Panc1 (cell line): ENCODE results near the gene RBMS3. TPM values are rescaled to one million over a fixed set of nuclear protein-coding genes. Genes with fewer than 3 reads are reported as not detected.
"Not testable (repeated sequence)": the region's sequence is repeated elsewhere in the genome, so short reads cannot be mapped to it uniquely, and the experiment has no call there.

Source experiments
- ATAC-seq: fragments of 200-7000 bp; cut with Tn5 transposase; 2 replicates; pipeline ENCODE4 v1.9.1; 2020; ENCODE audit warnings: mild to moderate bottlenecking, moderate library complexity
- BruUV-seq: library from RNA; stranded (reverse); fragments of 400-500 nt; replicated peaks from 2 replicates; lab custom pipeline; 2021; lab: Mats Ljungman, UMichigan
- CTCF ChIA-PET: fragments of 300-600 bp; sonication (Branson Sonifier 250); formaldehyde crosslinking; loops from one replicate; lab custom pipeline; 2022; ENCODE audit warnings: antibody characterized with exemption; lab: Charles Lee
- POLR2A ChIA-PET: fragments of 300-600 bp; sonication (Branson Sonifier 250); formaldehyde crosslinking; loops from one replicate; lab custom pipeline; 2022; ENCODE audit warnings: antibody characterized with exemption; lab: Charles Lee
- DNase-seq: peaks from one replicate; pipeline ENCODE4 v3.0.0-alpha.2; 2010; ENCODE audit warnings: low read depth, low spot score
- H3K27ac ChIP-seq: 2 replicates; pipeline ENCODE4 v1.5.1; 2011; ENCODE audit warnings: mild to moderate bottlenecking, low read length, inconsistent platforms
- H3K27me3 ChIP-seq: fragments of 200-500 bp; sonication (Bioruptor generic); 2 replicates; pipeline ENCODE4 v1.6.0; 2014; ENCODE audit warnings: low read length, inconsistent platforms; ENCODE audit not compliant: control insufficient read depth, insufficient read depth
- H3K36me3 ChIP-seq: fragments of 200-500 bp; sonication (Bioruptor generic); 2 replicates; pipeline ENCODE4 v1.5.1; 2014; ENCODE audit warnings: inconsistent platforms, mild to moderate bottlenecking, low read length, moderate library complexity; ENCODE audit not compliant: control insufficient read depth, insufficient read depth
- H3K4me1 ChIP-seq: 2 replicates; pipeline ENCODE4 v1.5.1; 2011; ENCODE audit warnings: inconsistent platforms, mild to moderate bottlenecking, low read length, moderate library complexity; ENCODE audit not compliant: control insufficient read depth, insufficient read depth
- H3K4me3 ChIP-seq, 2 experiments: 2 replicates each; pipeline ENCODE4 v1.5.1; 2011 to 2012; ENCODE audit warnings: low read depth in 2 of 2, low read length in 2 of 2, mild to moderate bottlenecking in 2 of 2, inconsistent platforms in 1 of 2, moderate library complexity in 1 of 2
- H3K9me3 ChIP-seq: fragments of 200-500 bp; sonication (Bioruptor generic); 2 replicates; pipeline ENCODE4 v1.5.1; 2014; ENCODE audit warnings: low read depth, mild to moderate bottlenecking, inconsistent platforms, low read length, moderate library complexity; ENCODE audit not compliant: control insufficient read depth, insufficient read depth
- POLR2AphosphoS5 ChIP-seq: IDR thresholded peaks from 2 replicates; pipeline ENCODE4 v1.6.1; 2012; ENCODE audit warnings: mild to moderate bottlenecking, low read depth, low read length, moderate library complexity
- REST ChIP-seq, 2 experiments: IDR thresholded peaks; 2 replicates each; pipeline ENCODE4 v1.6.1; 2011 to 2012; ENCODE audit warnings: low read depth in 2 of 2, control low read depth in 1 of 2, low read length in 1 of 2, mild to moderate bottlenecking in 1 of 2, moderate library complexity in 1 of 2; ENCODE audit not compliant: insufficient read depth in 1 of 2
- SIN3A ChIP-seq: IDR thresholded peaks from 2 replicates; pipeline ENCODE4 v1.6.1; 2012; ENCODE audit warnings: low read depth, mild to moderate bottlenecking, low read length, moderate library complexity, borderline replicate concordance; ENCODE audit not compliant: insufficient read depth
- TCF7L2 ChIP-seq: IDR thresholded peaks from 2 replicates; pipeline ENCODE4 v1.6.1; 2011; ENCODE audit warnings: mild to moderate bottlenecking, low read depth, low read length, inconsistent platforms
- in situ Hi-C: cut with HindIII; loops from 2 replicates; pipeline ENCODE4 v1.10.0; 2016; ENCODE audit warnings: low sequenced_read_pairs, low pct_unique_long_range_greater_than_20kb
- intact Hi-C: fragments of 100-400 bp; cut with micrococcal nuclease; formaldehyde crosslinking; loops from one replicate; pipeline ENCODE4 v1.10.0; 2022; ENCODE audit not compliant: unreplicated experiment
- total RNA-seq: library from RNA; stranded (reverse); gene quantifications from one replicate; pipeline ENCODE4 v1.2.1, GENCODE V29; 2021; ENCODE audit not compliant: unreplicated experiment
- TF ChIP-seq, protein P1 (sequence below): fragments of 450-650 bp; IDR thresholded peaks from 2 replicates; pipeline ENCODE4 v1.5.1; 2017; ENCODE audit warnings: mild to moderate bottlenecking

RBMS3 gene
- total RNA-seq, 1 experiment from 2014 or later: 1.1 TPM

GRCh38 chr3:30048431-30048830 lies 767.6 kb downstream of the RBMS3 start:
- H3K4me3 ChIP-seq: no peak overlapping the region
- H3K4me1 ChIP-seq: no peaks in the 10 kb centered on the region
- no peak for DNase-seq
- no peaks in the 10 kb centered on the region for H3K36me3 ChIP-seq
- BruUV-seq: no TSS peak
- ChIA-PET POLR2A (no interaction called here), CTCF (interaction anchor here (0.6 kb wide), 1 partner anchor 537 kb away, joined by 3 read pairs; no protein-coding TSS in a partner anchor)
- in situ Hi-C loops (no loop called here), intact Hi-C loops (no loop called here)
- H3K27me3 ChIP-seq: no peaks in the 10 kb centered on the region
- no peak overlapping the region for H3K27ac ChIP-seq
- no peaks in the 10 kb centered on the region for H3K9me3 ChIP-seq
- TF ChIP-seq, protein P1, sequence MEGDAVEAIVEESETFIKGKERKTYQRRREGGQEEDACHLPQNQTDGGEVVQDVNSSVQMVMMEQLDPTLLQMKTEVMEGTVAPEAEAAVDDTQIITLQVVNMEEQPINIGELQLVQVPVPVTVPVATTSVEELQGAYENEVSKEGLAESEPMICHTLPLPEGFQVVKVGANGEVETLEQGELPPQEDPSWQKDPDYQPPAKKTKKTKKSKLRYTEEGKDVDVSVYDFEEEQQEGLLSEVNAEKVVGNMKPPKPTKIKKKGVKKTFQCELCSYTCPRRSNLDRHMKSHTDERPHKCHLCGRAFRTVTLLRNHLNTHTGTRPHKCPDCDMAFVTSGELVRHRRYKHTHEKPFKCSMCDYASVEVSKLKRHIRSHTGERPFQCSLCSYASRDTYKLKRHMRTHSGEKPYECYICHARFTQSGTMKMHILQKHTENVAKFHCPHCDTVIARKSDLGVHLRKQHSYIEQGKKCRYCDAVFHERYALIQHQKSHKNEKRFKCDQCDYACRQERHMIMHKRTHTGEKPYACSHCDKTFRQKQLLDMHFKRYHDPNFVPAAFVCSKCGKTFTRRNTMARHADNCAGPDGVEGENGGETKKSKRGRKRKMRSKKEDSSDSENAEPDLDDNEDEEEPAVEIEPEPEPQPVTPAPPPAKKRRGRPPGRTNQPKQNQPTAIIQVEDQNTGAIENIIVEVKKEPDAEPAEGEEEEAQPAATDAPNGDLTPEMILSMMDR: no peak
- no peak for TF ChIP-seq TCF7L2
- TF ChIP-seq POLR2AphosphoS5: no peak
- no peak for TF ChIP-seq REST (IDR thresholded peaks at IDR 0.05; ENCODE audit: insufficient read depth in 1 of 2, low read depth in 2 of 2, low read length in 1 of 2)
- TF ChIP-seq SIN3A: no peak
- no peak for ATAC-seq

DNA sequence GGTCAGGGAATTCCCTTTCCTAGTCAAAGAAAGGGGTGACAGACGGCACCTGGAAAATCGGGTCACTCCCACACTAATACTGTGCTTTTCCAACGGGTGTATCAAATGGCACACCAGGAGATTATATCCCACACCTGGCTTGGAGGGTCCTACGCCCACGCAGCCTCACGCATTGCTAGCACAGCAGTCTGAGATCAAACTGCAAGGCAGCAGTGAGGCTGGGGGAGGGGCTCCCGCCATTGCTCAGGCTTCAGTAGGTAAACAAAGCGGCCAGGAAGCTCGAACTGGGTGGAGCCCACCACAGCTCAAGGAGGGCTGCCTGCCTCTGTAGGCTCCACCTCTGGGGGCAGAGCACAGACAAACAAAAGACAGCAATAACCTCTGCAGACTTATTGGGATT lies 769.2 kb downstream of the RBMS3 start:
- H3K9me3 ChIP-seq, H3K27me3 ChIP-seq, H3K4me3 ChIP-seq, POLR2A ChIA-PET, CTCF ChIA-PET, H3K27ac ChIP-seq, DNase-seq, in situ Hi-C loops, intact Hi-C loops, BruUV-seq, H3K36me3 ChIP-seq, ATAC-seq, H3K4me1 ChIP-seq: not testable (repeated sequence)

GRCh38 chr3:30059240-30059639 lies 778.4 kb downstream of the RBMS3 start:
- DNase-seq (no peak), ATAC-seq (no peak)
- Histone ChIP-seq H3K27ac (no peak overlapping the region), H3K4me1 (no peaks in the 10 kb centered on the region), H3K36me3 (no peaks in the 10 kb centered on the region), H3K9me3 (no peaks in the 10 kb centered on the region), H3K4me3 (no peak overlapping the region), H3K27me3 (no peaks in the 10 kb centered on the region)
- intact Hi-C loops: no loop called here
- TF ChIP-seq, protein P1: no peak
- no peak for TF ChIP-seq TCF7L2
- TF ChIP-seq SIN3A: no peak
- ChIA-PET POLR2A (interaction anchor here (0.6 kb wide), 1 partner anchor 15 kb away, joined by 3 read pairs; no protein-coding TSS in a partner anchor), CTCF (no interaction called here)
- no TSS peak for BruUV-seq
- in situ Hi-C loops: no loop called here
